Transverse colon (tissue), 3 donors: ENCODE results near the gene SIL1.

Experiments
- POLR2A ChIP-seq: fragments of 450-650 bp; IDR thresholded peaks from one replicate; pipeline ENCODE4 v1.6.1; 2016; ENCODE audit warnings: antibody characterized with exemption, mild to moderate bottlenecking, moderate library complexity
- POLR2AphosphoS5 ChIP-seq, 3 donors: sonication (generic); formaldehyde crosslinking; IDR thresholded peaks; one replicate each; pipeline ENCODE4 v1.6.1; 2016; ENCODE audit warnings: antibody characterized with exemption in 3 of 3

DNA sequence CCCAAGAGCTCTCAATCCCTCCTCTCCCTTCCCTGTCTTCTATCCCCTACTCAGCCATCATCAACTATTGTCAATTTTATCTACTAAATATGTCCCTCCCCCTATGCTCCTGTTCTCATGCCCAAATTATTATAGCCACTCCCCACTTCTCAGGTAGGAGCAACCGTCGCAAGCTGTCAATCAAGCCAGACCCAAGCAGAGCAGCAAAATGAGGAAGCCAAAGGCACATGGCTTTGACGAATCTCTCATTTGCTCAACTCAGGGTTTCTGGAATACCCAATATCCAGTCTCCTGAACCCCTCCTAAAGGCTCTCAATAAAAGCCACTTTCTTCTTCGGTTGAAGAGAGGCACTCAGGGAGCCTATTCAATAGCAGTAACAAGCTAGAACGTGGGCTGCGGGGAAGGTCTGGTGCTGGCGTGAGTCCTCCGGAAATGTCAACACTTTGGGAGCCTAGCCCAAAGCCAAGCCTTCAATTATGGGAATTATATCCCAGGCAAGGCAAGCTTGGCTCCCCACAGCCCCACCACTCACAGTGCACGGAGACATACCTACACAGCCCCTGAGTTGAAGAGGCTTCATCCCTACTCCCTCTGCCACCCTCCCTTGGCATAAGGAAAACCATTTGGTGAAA, 47.7 kb downstream of the SIL1 start:
- TF ChIP-seq POLR2A (no peak), POLR2AphosphoS5 (IDR thresholded peaks at IDR 0.05) (no peak)
